Gastrocnemius medialis (tissue), 4 donors: ENCODE data around the gene CLCN2.

Experiments
- CTCF ChIP-seq, 5 experiments: fragments of 450-650 bp in 3 of 5; fragments of 200-600 bp in 2 of 5; sonication (generic) in 2 of 5; IDR thresholded peaks in 4 of 5; conservative IDR thresholded peaks in 1 of 5; 1 replicate in 4 of 5; 2 replicates in 1 of 5; pipeline ENCODE4 v1.5.1; 2016 to 2019; ENCODE audit warnings: antibody characterized with exemption in 5 of 5, mild to moderate bottlenecking in 3 of 5, moderate library complexity in 3 of 5
- POLR2A ChIP-seq, 2 donors: fragments of 450-650 bp; IDR thresholded peaks; one replicate each; pipeline ENCODE4 v1.6.1; 2017; ENCODE audit warnings: antibody characterized with exemption in 2 of 2, mild to moderate bottlenecking in 2 of 2, moderate library complexity in 2 of 2

GRCh38 chr3:184296616-184297015 lies 64.8 kb downstream of the CLCN2 start:
- TF ChIP-seq CTCF (IDR thresholded peaks at IDR 0.05 in 4 of 5, conservative IDR thresholded peaks at IDR 0.05 in 1 of 5) (no peak), POLR2A (IDR thresholded peaks at IDR 0.05) (no peak)
